HG03575 (cell line): ENCODE results near the gene RGMA.
A peak's percentile ranks its signal among the peaks of the same experiment; 100 is the strongest.
"Not testable (repeated sequence)": the region's sequence is repeated elsewhere in the genome, so short reads cannot be mapped to it uniquely, and the experiment has no call there.

Source experiments
- ATAC-seq: cut with Tn5 transposase; IDR thresholded peaks from one replicate; pipeline ENCODE4 v1.9.1; 2021; ENCODE audit not compliant: unreplicated experiment, insufficient number of reproducible peaks, low FRiP score; ENCODE audit errors: extremely low read depth

RGMA gene

GRCh38 chr15:93040288-93041158 is 48.5 kb downstream of the RGMA start:
- ATAC-seq = no peak

GRCh38 chr15:93039562-93040287 is 49.3 kb downstream of the RGMA start:
- not testable (repeated sequence) for ATAC-seq

GRCh38 chr15:93037820-93038705 is 50.9 kb downstream of the RGMA start:
- ATAC-seq = no peak

GRCh38 chr15:93036951-93037819 is 51.8 kb downstream of the RGMA start:
- ATAC-seq = no peak

GRCh38 chr15:93035953-93036810 is 52.8 kb downstream of the RGMA start:
- peak; percentile 46 for ATAC-seq

GRCh38 chr15:93035092-93035915 is 53.7 kb downstream of the RGMA start:
- ATAC-seq = no peak

- no peak for ATAC-seq
These were observed 54.5 kb downstream of the RGMA start for GRCh38 chr15:93034512-93034911.

GRCh38 chr15:93033434-93034045 is 55.5 kb downstream of the RGMA start:
- ATAC-seq = no peak

- not testable (repeated sequence) for ATAC-seq
These were observed 56.4 kb downstream of the RGMA start for GRCh38 chr15:93032515-93033206.

- not testable (repeated sequence) for ATAC-seq
These were observed 57.2 kb downstream of the RGMA start for GRCh38 chr15:93031557-93032384.

- no peak for ATAC-seq
These were observed 57.9 kb downstream of the RGMA start for GRCh38 chr15:93031103-93031464.

- ATAC-seq = peak; percentile 55
These were observed 58.4 kb downstream of the RGMA start for GRCh38 chr15:93030430-93031102.

- no peak for ATAC-seq
These were observed 59.1 kb downstream of the RGMA start for GRCh38 chr15:93029836-93030429.

GRCh38 chr15:93029214-93029835 is 59.7 kb downstream of the RGMA start:
- no peak for ATAC-seq
